Astrocyte (in vitro differentiated cells and primary cell): ENCODE data around the gene FBXL13. TPM values are rescaled to one million over a fixed set of nuclear protein-coding genes. Genes with fewer than 3 reads are reported as not detected.

Experiments
- DNase-seq: peaks from one replicate; pipeline ENCODE4 v3.0.0-alpha.2; 2010; ENCODE audit warnings: low read depth
- FAIRE-seq: peaks from 2 replicates; lab custom pipeline; 2011; peaks lifted over from hg19 to GRCh38; lab: Jason Lieb, UNC
- H2AFZ ChIP-seq: 2 replicates; pipeline ENCODE4 v1.6.0; 2012; ENCODE audit warnings: low read depth, low read length, inconsistent platforms
- H3K27ac ChIP-seq: 2 replicates; pipeline ENCODE4 v1.5.1; 2011; ENCODE audit warnings: low read depth, low read length, inconsistent platforms
- H3K27me3 ChIP-seq: 2 replicates; pipeline ENCODE4 v1.6.0; 2011; ENCODE audit warnings: low read length, inconsistent platforms; ENCODE audit not compliant: insufficient read depth
- H3K36me3 ChIP-seq: 2 replicates; pipeline ENCODE4 v1.5.1; 2011; ENCODE audit warnings: low read length, inconsistent platforms; ENCODE audit not compliant: insufficient read depth
- H3K4me1 ChIP-seq: 2 replicates; pipeline ENCODE4 v1.5.1; 2011; ENCODE audit warnings: low read length, inconsistent platforms; ENCODE audit not compliant: insufficient read depth
- H3K4me2 ChIP-seq: 2 replicates; pipeline ENCODE4 v1.6.0; 2012; ENCODE audit warnings: low read length, inconsistent platforms
- H3K4me3 ChIP-seq: 2 replicates; pipeline ENCODE4 v1.5.1; 2011; ENCODE audit warnings: low read depth, mild to moderate bottlenecking, low read length, inconsistent platforms; ENCODE audit not compliant: insufficient read depth
- H3K79me2 ChIP-seq: 2 replicates; pipeline ENCODE4 v1.6.0; 2012; ENCODE audit warnings: mild to moderate bottlenecking, low read length, inconsistent platforms; ENCODE audit not compliant: insufficient read depth
- H3K9ac ChIP-seq: 2 replicates; pipeline ENCODE4 v1.6.0; 2012; ENCODE audit warnings: mild to moderate bottlenecking, low read length, inconsistent platforms
- H3K9me3 ChIP-seq: 2 replicates; pipeline ENCODE4 v1.5.1; 2012; ENCODE audit warnings: low read depth, mild to moderate bottlenecking, low read length, inconsistent platforms; ENCODE audit not compliant: insufficient read depth
- H4K20me1 ChIP-seq: 2 replicates; pipeline ENCODE4 v1.6.0; 2012; ENCODE audit warnings: low read length, inconsistent platforms; ENCODE audit not compliant: insufficient read depth
- H3K27ac Mint-ChIP-seq: one replicate; pipeline ENCODE4 v1.8.0; 2021; ENCODE audit warnings: mild to moderate bottlenecking, mixed read lengths; ENCODE audit not compliant: unreplicated experiment
- H3K27me3 Mint-ChIP-seq: one replicate; pipeline ENCODE4 v1.8.0; 2021; ENCODE audit warnings: low read depth, mixed read lengths; ENCODE audit not compliant: unreplicated experiment
- H3K36me3 Mint-ChIP-seq: one replicate; pipeline ENCODE4 v1.8.0; 2021; ENCODE audit warnings: low read depth, mixed read lengths; ENCODE audit not compliant: unreplicated experiment
- H3K4me1 Mint-ChIP-seq: one replicate; pipeline ENCODE4 v1.8.0; 2021; ENCODE audit warnings: low read depth, mixed read lengths; ENCODE audit not compliant: unreplicated experiment
- H3K4me3 Mint-ChIP-seq: one replicate; pipeline ENCODE4 v1.8.0; 2021; ENCODE audit warnings: mild to moderate bottlenecking, moderate library complexity, mixed read lengths; ENCODE audit not compliant: unreplicated experiment
- H3K9me3 Mint-ChIP-seq: one replicate; pipeline ENCODE4 v1.8.0; 2021; ENCODE audit warnings: mild to moderate bottlenecking, mixed read lengths; ENCODE audit not compliant: unreplicated experiment
- CTCF ChIP-seq: IDR thresholded peaks from 2 replicates; pipeline ENCODE4 v1.5.1; 2011; ENCODE audit warnings: low read depth, mild to moderate bottlenecking, inconsistent platforms, low read length, moderate library complexity; ENCODE audit not compliant: insufficient read depth
- EZH2 ChIP-seq: IDR thresholded peaks from 2 replicates; pipeline ENCODE4 v1.6.1; 2012; ENCODE audit warnings: mild to moderate bottlenecking, low read length, inconsistent platforms; ENCODE audit not compliant: insufficient read depth
- total RNA-seq: library from RNA; stranded (reverse); gene quantifications from 2 replicates; pipeline ENCODE4 v1.2.1, GENCODE V29; 2021

FBXL13 gene
- total RNA-seq, 1 donor from 2014 or later = 1.2 TPM

DNA sequence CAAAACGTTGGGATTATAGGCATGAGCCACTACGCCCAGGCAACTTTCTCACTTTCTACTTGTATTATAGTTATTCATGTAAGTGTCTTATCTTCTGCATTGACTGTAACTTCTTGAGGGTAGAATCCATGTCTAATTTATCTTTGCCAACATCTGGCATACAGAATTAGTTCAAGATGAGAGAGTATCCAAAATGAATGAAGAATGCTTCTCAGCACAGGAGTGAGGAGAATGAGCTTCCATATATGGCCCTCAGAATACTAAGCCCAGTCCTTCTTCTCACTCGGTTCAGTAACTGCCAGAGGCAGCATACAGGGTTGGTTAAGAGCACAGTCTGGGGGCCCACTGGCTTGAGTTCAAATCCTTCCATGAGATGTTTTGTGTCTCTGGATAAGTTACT is 236.8 kb downstream of the FBXL13 start:
- FAIRE-seq = no peak
- Mint-ChIP-seq H3K9me3 (peaks cover under 1% of the 10 kb centered on the region), H3K4me1 (peaks cover 43% of the 10 kb centered on the region), H3K4me3 (no peak overlapping the region), H3K36me3 (no peaks in the 10 kb centered on the region), H3K27me3 (no peaks in the 10 kb centered on the region), H3K27ac (peak overlapping the region; percentile 63)
- Histone ChIP-seq H3K4me1 (peaks cover 29% of the 10 kb centered on the region), H3K9me3 (no peaks in the 10 kb centered on the region), H3K27ac (no peak overlapping the region), H3K36me3 (no peaks in the 10 kb centered on the region), H4K20me1 (no peaks in the 10 kb centered on the region), H3K4me2 (no peak overlapping the region), H3K27me3 (no peaks in the 10 kb centered on the region), H2AFZ (no peak overlapping the region), H3K9ac (no peak overlapping the region), H3K79me2 (no peaks in the 10 kb centered on the region), H3K4me3 (no peak overlapping the region)
- TF ChIP-seq EZH2 = no peak
- no peak for DNase-seq

DNA sequence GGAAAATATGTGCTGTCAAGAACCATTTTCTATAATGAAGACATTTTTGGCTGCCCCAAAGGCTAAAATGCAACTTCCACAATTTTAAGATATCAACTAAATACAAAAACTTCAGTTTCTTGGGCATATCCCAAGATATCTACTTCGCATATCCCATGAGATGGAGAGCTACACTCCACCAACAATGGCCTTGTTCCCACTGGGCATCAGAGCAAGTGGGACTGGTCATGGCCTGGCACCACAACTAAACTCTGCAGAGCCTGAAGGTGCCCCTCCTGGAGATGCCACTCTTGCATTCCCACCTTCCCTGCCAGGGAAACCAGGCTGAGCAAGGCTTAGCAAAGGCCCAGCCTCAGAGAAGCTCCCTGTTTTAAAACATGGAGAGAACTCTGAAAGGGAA is 237.6 kb downstream of the FBXL13 start:
- Histone ChIP-seq H3K9me3 (no peaks in the 10 kb centered on the region), H3K4me2 (peak overlapping the region; percentile 69), H4K20me1 (no peaks in the 10 kb centered on the region), H3K4me3 (no peak overlapping the region), H3K27me3 (no peaks in the 10 kb centered on the region), H3K36me3 (no peaks in the 10 kb centered on the region), H2AFZ (no peak overlapping the region), H3K27ac (peak overlapping the region; percentile 88), H3K9ac (peak overlapping the region; percentile 15), H3K79me2 (no peaks in the 10 kb centered on the region), H3K4me1 (peaks cover 29% of the 10 kb centered on the region)
- H3K9me3 Mint-ChIP-seq = no peaks in the 10 kb centered on the region
- peak overlapping the region; percentile 4 for H3K4me3 Mint-ChIP-seq
- no peaks in the 10 kb centered on the region for H3K36me3 Mint-ChIP-seq
- peak overlapping the region; percentile 92 for H3K27ac Mint-ChIP-seq
- no peak for DNase-seq
- TF ChIP-seq EZH2 (no peak), CTCF (no peak)
- no peak for FAIRE-seq
- peaks cover 47% of the 10 kb centered on the region for H3K4me1 Mint-ChIP-seq
- no peaks in the 10 kb centered on the region for H3K27me3 Mint-ChIP-seq

DNA sequence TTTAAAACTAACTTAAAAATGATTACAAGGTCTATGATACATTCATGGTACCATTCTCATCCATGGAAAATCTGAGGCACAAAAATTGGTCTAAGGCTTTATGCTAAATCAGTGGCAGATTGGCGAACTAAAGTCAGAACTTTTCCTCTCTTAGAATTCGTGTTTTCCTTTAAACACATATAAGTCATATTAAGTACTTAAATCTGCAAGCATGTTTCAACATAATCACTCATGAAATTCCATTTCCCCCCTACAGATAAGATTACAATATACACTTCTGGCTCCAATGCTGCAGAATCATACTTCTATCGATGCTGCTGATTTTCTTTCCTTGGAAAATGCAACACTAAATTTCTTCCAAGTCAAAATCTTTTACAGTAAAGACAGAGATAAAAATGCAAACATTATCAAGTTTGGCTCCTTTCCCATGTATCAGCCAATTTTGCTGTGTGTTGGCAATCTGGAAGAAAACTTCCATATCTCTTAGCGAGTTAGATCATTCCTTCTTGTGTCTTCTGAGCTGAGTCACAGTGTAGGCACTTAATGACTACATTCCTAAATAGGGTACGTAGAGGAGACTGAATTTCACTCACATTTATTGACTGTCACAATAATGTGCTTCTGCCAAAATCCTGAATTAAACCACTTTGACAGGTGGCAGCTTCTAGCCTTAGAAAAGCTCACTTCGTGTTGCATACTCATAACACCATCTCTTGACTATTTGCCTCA is 238.2 kb downstream of the FBXL13 start:
- no peak for TF ChIP-seq EZH2
- TF ChIP-seq CTCF = no peak
- Histone ChIP-seq H3K27ac (peak overlapping the region; percentile 88), H3K9me3 (no peaks in the 10 kb centered on the region), H3K4me2 (peak overlapping the region; percentile 69), H3K4me3 (no peak overlapping the region), H2AFZ (no peak overlapping the region), H3K79me2 (no peaks in the 10 kb centered on the region), H4K20me1 (no peaks in the 10 kb centered on the region), H3K27me3 (no peaks in the 10 kb centered on the region), H3K36me3 (no peaks in the 10 kb centered on the region), H3K4me1 (peaks cover 29% of the 10 kb centered on the region), H3K9ac (peak overlapping the region; percentile 52)
- Mint-ChIP-seq H3K27ac (peak overlapping the region; percentile 92), H3K36me3 (no peaks in the 10 kb centered on the region), H3K4me3 (peak overlapping the region; percentile 43), H3K27me3 (no peaks in the 10 kb centered on the region), H3K9me3 (no peaks in the 10 kb centered on the region), H3K4me1 (peaks cover 47% of the 10 kb centered on the region)
- DNase-seq = peak; percentile 98
- FAIRE-seq = peak; percentile 99
